OCI-LY7 (cell line): Measurements from ENCODE around the gene PLA2G4A.

Source experiments
- CTCF ChIP-seq: fragments of 200-600 bp; sonication (generic); conservative IDR thresholded peaks from 2 replicates; pipeline ENCODE4 v1.5.1; 2014; ENCODE audit warnings: mild to moderate bottlenecking, antibody characterized with exemption, low read length, moderate library complexity, mixed read lengths
- EZH2phosphoT487 ChIP-seq: fragments of 200-600 bp; sonication (generic); IDR thresholded peaks from 2 replicates; pipeline ENCODE4 v1.6.1; 2018; ENCODE audit warnings: low read depth, borderline replicate concordance, mild to moderate bottlenecking, mixed run types, antibody characterized with exemption, low read length, moderate library complexity, mixed read lengths

- TF ChIP-seq CTCF (no peak), EZH2phosphoT487 (no peak)
Observed at GRCh38 chr1:186875896-186876835, 47.4 kb downstream of the PLA2G4A start.
